SK-N-MC (cell line): ENCODE measurements around the gene KCNJ18.
"Not testable (repeated sequence)": the region's sequence is repeated elsewhere in the genome, so short reads cannot be mapped to it uniquely, and the experiment has no call there.

Experiments
- DNase-seq: peaks from one replicate; pipeline ENCODE4 v3.0.0-alpha.2; 2011; ENCODE audit warnings: low read depth, low spot score
- H3K27ac ChIP-seq: fragments of 200-600 bp; sonication (generic); 2 replicates; pipeline ENCODE4 v1.5.1; 2016; ENCODE audit warnings: mixed run types
- H3K36me3 ChIP-seq: fragments of 200-600 bp; sonication (generic); 2 replicates; pipeline ENCODE4 v1.6.1; 2017; ENCODE audit warnings: antibody characterized with exemption, low read length, mixed read lengths; ENCODE audit not compliant: insufficient read depth
- H3K4me3 ChIP-seq: fragments of 200-600 bp; sonication (generic); 2 replicates; pipeline ENCODE4 v1.5.1; 2016
- H3K9ac ChIP-seq: fragments of 200-600 bp; sonication (generic); 2 replicates; pipeline ENCODE4 v1.8.0; 2017; ENCODE audit warnings: mixed run types, mixed read lengths; ENCODE audit not compliant: insufficient read length
- H3K9me3 ChIP-seq: fragments of 200-600 bp; sonication (generic); 2 replicates; pipeline ENCODE4 v1.6.1; 2017; ENCODE audit warnings: low read depth, mild to moderate bottlenecking, antibody characterized with exemption, low read length, moderate library complexity, mixed read lengths
- EZH2 ChIP-seq: fragments of 200-600 bp; sonication (generic); IDR thresholded peaks from one replicate; pipeline ENCODE4 v1.6.1; 2017; ENCODE audit warnings: antibody characterized with exemption
- FOXP2 ChIP-seq: optimal IDR thresholded peaks from 2 replicates; pipeline ENCODE3; 2011; ENCODE audit warnings: mild to moderate bottlenecking, moderate library complexity; ENCODE audit not compliant: insufficient read depth; ENCODE audit errors: extremely low read length, control extremely low read depth
- POLR2AphosphoS5 ChIP-seq: IDR thresholded peaks from 2 replicates; pipeline ENCODE4 v1.6.1; 2012; ENCODE audit warnings: mild to moderate bottlenecking, low read depth, low read length, borderline replicate concordance

The KCNJ18 gene

DNA sequence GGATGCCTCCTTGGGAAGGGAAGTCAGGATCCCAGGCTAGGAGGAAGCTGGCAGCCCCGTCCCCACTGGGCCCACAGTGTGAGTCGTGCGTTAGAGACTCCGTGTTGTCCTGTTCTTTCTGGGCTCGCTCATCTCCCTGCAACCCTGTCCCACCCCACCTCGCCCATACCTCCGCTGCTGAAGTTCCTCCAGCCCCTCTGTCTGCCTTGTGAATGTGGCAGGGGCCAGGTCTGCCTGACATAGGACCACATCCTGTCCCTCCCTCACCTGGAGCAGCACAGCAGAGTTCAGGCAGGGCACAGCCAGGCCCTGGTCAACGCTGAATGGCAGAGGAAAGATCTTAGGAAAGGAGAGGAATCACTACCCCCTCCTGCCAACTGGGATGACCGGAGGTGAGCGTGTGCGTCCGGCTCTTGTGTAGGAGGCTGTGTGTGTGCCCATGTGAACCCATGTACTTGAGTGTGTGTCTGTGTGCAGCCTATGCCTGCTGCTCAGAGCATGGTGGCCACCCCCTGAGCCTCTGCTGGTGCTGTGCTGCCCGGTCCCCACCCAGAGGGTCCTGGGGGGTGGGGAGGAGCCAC, 12.8 kb downstream of the KCNJ18 start:
- Histone ChIP-seq H3K36me3 (no peaks in the 10 kb centered on the region), H3K4me3 (no peak overlapping the region), H3K9me3 (no peaks in the 10 kb centered on the region), H3K9ac (no peak overlapping the region), H3K27ac (no peak overlapping the region)
- DNase-seq = no peak
- TF ChIP-seq EZH2 (no peak), POLR2AphosphoS5 (no peak), FOXP2 (no peak)

DNA sequence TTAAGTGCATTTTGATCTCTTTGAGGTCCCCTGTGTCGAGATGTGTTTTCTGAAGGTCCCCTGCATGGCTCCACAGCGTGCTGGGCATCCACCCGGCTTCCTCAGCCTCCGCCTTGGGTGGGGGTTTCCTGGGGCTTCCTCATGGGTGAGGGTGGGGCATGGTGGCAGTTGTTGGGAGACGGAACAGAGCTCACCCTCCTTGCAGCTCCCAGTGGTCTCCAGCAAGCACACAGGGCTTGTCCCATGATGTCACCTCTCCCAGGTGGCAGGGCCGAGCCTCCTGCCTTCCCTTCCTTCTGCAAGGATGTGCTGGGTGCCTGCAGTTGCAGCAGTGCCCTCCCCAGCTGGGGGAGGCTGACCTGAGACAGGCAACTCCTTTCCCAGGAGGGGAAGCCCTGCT, 13.4 kb downstream of the KCNJ18 start:
- DNase-seq, H3K36me3 ChIP-seq, H3K9me3 ChIP-seq, H3K9ac ChIP-seq, H3K4me3 ChIP-seq, H3K27ac ChIP-seq: not testable (repeated sequence)

DNA sequence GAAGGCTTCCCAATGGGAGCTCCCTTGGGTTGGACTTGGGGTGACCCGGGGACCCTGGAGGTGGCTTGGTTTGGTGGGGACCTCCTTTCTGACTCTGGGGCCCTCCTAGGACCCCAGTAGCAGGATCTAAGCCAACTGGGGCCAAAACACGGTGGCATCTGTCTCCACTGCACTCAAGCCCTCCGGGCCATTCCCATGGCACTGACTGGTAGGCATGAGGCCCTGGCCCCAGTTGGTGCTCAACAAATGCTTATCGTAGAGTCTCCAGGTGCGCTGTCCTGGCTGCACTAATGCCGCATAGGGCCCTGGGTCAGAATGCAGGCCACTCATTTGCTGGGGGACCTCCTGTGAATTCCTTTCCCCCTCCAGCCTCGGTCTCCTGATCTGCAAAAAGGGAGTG, 14.2 kb downstream of the KCNJ18 start:
- H3K9ac ChIP-seq, DNase-seq, H3K4me3 ChIP-seq, H3K27ac ChIP-seq, H3K36me3 ChIP-seq, H3K9me3 ChIP-seq: not testable (repeated sequence)

DNA sequence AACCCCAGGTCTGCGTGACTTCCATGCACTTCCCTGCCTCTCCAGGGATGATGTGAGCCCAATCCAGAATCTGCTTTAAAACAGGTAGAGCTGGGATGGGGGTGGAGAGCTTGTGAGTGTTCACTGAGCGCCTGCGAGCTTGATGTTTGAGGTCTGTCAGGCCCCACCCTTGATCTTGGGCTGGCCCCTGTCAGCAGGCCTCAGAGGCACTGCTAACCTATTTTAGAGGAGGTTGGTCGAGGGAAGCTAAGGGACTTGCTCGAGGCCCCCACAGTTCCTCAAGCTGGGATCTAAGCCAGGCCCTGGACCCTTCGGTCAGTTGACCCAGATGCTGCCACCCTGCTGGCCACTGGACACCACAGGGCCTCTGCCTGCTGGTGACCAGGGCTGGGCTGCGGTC, 14.8 kb downstream of the KCNJ18 start:
- not testable (repeated sequence) for H3K27ac ChIP-seq, H3K36me3 ChIP-seq, H3K9me3 ChIP-seq, DNase-seq, H3K4me3 ChIP-seq, H3K9ac ChIP-seq

DNA sequence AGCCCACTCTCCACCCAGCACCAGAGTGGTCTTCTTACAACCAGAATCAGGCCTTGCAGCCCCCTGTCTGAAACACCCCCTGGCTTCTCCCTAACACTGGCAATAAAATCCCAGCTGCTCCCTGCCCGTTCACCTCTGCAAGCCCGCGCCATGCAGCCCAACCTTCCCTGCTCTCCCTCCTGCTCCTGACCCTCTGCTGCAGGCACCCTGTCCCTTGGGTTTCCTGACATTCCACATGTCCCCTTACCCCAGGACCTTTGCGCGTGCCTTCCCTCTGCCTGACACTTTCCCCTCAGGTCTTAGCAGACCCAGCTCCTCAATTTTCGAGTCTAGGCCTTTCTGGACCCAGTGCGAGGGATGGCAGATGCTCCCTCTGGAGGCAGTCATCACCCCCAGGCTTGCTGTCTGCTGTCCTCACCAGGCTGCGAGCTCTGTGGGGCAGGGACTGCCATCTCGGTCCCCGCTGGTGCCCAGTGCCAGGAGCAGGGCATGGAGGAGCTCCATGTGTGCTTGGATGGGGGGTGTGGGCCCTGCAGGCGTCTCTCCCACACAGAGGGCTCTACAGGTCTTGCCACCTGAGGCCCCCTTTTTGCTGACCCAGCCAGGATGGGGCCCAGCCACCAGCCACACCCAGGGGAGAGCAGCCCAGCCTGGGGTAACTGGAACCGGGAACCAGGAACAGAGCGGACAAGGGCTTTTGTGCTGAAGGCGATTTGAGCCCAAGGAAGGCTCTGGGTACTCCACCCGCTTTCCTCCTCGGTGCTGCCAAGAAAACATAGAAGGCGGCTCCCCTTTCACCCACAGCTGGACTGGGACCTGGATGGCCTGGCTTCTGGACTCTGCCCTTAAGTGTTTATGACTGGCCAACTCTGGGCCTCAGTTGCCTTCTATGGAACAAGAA, 15.6 kb downstream of the KCNJ18 start:
- not testable (repeated sequence) for H3K27ac ChIP-seq, H3K9me3 ChIP-seq, H3K9ac ChIP-seq, H3K36me3 ChIP-seq, DNase-seq, H3K4me3 ChIP-seq

DNA sequence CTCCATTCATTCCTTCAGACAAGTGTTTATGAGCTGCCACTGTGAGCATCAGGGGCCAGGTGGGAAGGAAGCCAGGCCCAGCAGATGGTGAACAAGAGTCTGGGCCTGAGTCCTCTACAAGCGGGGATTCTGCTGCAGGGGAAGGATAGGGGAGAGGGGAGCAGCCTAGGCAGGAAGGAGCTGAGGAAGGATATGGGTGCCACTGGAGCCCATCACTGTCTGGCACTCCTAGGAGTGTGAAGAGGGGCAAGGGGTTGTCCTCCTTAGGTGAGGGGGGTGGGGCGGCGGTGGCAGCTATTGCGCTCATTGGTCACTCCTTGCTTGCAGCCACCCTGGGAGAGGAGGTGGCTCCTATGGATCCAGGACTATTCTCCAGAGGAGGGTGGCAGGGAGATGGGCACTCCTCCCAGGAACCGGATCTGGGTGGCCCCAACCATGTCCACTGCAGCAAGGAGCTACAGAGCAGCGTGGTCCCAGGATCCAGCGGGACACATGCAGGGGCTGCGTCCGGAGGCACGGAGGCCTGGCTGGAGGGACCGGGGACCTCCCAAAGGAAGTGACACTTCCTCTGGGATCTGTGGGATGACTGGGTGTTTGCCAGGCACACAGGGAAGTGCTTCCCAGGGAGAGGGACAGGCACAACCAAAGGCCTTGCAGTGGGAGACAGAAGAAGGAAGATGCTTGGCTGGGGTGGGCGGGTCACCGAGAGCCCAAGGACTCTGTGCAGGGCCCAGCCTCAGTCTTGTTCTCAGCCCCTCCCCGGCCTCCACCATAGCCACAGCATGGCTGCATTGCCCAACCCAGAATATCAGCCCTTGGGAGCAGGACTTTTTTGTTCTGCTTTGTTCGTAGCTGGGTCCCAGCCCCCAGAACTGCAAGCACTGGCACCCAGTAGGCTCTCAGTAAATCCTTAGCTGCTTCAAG, 16.6 kb downstream of the KCNJ18 start:
- H3K27ac ChIP-seq, H3K36me3 ChIP-seq, H3K4me3 ChIP-seq, H3K9ac ChIP-seq, DNase-seq, H3K9me3 ChIP-seq: not testable (repeated sequence)

DNA sequence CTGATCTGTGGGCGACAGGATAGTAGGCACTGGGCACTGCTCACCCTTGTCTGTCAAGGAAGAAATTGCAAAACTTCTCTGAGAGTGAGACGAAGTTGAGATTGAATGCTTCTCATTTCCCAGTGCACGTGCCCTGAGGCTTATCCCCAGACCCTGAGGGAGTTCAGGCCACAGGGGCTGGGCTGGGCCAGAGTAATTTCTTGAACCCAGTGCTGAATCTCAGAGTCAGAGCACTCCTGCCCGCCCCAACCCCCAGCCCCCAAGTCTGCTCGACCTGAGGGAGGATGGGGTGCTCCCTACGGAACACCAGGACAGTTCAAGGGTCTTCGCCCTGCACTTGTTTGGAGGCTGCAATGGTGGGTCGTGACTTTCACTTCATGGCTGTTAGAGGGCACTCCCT, 17.7 kb downstream of the KCNJ18 start:
- H3K9ac ChIP-seq, H3K4me3 ChIP-seq, H3K36me3 ChIP-seq, H3K9me3 ChIP-seq, H3K27ac ChIP-seq, DNase-seq: not testable (repeated sequence)

DNA sequence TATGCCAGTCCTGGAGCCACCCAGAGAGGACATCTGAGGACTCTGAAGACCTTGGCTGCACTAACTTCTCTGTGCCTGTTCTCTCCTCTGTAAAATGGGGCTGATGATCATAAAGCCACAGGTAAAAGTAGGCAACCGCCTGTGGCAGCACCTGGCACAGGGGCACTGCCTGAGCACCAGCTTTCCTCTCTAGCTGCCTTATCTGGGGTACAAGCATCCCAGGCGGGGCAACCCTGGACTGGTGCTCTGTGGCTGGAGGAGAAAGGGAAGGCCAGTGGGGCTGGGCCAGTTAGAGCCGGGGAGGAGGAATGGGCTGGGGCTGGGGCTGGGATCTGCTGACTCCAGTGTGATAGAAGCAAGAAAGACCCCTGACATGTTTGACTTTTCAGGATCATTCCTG, 18.2 kb downstream of the KCNJ18 start:
- not testable (repeated sequence) for H3K36me3 ChIP-seq, H3K9ac ChIP-seq, H3K27ac ChIP-seq, H3K9me3 ChIP-seq, DNase-seq, H3K4me3 ChIP-seq

DNA sequence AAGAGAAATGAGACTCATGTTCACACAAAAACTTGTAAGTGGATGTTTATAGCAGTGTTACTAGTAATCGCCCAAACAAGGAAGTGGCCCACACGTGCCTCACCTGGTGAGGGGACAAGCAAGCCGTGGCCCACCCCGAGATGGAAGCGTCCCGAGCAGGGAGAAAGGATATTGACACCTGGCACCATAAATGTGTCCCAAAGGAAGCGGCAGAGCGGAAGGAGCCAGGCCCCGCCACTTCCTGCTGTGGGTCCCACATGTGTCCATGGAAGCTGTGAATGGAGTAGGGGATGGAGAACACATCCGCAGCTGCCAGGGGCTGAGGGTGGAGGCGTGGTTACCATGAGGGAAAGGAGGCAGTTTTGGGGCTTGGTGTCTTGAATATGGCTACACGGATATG, 18.9 kb downstream of the KCNJ18 start:
- Histone ChIP-seq H3K27ac (no peak overlapping the region), H3K9me3 (no peaks in the 10 kb centered on the region), H3K4me3 (no peak overlapping the region), H3K9ac (no peak overlapping the region), H3K36me3 (no peaks in the 10 kb centered on the region)
- no peak for DNase-seq
- no peak for TF ChIP-seq FOXP2
- TF ChIP-seq EZH2 = no peak
- TF ChIP-seq POLR2AphosphoS5 = no peak

DNA sequence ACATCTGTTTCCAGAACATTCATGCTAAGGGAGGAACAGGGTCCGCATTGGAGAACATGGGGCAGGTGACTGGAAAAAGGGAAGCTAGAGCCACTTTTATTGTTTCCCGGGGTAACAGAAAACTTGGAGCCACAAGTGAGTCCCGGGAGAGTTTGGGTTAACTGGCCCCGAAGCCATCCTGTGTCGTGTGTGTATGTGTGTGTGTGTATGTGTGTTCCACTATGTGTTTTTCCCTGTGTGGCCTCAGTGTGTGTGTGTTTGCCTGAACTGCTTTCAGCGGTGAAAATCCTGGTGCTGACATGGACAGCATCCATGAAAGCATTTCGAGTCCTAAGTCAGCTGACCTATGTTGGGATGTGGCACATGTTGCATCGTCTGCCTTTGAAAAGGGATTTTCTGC, 20.7 kb downstream of the KCNJ18 start:
- not testable (repeated sequence) for H3K9ac ChIP-seq, H3K36me3 ChIP-seq, H3K4me3 ChIP-seq, H3K9me3 ChIP-seq, H3K27ac ChIP-seq, DNase-seq

DNA sequence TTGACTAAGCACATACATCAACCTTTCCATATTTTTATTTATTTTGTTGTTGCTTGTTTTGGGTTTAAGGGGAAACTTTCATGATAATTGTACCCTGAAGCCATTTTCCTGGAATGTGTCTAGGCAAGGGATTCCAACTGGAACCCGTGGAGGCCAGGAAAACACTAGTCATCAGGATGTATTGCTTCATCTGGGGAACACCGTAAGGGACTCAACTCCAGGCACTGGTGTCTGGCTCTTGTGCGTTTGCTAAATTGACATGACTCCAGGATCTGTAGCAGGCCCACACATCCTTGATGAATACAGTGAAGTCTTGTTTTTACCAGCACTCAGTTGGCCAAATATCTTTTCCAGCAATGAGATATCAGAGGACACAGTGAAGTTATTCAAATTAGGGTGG, 21.3 kb downstream of the KCNJ18 start:
- H3K9me3 ChIP-seq, H3K4me3 ChIP-seq, H3K36me3 ChIP-seq, DNase-seq, H3K27ac ChIP-seq, H3K9ac ChIP-seq: not testable (repeated sequence)

DNA sequence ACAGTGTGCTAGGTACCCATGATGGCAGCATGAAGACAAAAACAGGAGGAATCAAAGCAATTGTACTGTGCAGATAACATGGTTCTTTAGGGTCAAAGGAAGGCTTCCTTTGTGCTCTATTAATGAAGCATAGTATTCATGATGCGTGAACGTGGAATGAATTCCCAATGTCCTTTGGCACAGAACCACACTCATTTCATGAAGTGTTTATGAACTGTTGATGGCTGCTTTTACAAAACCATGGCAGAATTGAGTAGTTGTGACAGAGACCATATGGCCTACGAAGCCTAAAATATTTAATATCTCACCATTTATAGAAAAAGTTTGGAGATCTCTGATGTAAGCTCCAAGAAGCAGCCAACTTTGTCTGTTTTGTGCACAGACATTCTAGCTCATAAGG, 22.4 kb downstream of the KCNJ18 start:
- not testable (repeated sequence) for H3K27ac ChIP-seq, H3K36me3 ChIP-seq, H3K9ac ChIP-seq, DNase-seq, H3K4me3 ChIP-seq, H3K9me3 ChIP-seq

DNA sequence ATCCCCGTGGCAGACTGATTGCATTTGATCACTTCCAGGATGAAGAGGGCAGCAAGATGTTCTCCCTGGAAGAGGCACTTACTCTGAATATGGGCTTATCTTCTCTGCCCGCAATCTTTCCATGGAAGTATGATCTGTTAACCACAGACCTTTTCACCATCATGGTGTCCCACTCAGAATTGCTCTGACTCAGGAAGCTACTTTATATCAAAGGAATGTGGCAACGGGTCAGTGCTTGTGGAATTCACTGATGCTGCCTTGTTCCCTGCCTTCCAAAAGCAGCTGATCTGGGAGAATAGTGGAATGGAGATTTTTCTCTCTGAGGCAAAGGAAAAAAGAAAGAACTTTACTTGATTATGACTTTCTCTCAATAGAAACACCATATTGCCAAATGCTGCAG, 23.6 kb downstream of the KCNJ18 start:
- H3K36me3 ChIP-seq, H3K4me3 ChIP-seq, H3K9me3 ChIP-seq, H3K9ac ChIP-seq, H3K27ac ChIP-seq, DNase-seq: not testable (repeated sequence)
